Islet of Langerhans (tissue), 1 donor: Measurements from ENCODE around the gene DPP6.

ENCODE experiments used
- FAIRE-seq: peaks from one replicate; lab custom pipeline; 2011; peaks lifted over from hg19 to GRCh38; lab: Jason Lieb, UNC

The DPP6 gene

GRCh38 chr7:154882931-154883474 is 830.8 kb downstream of the DPP6 start:
- no peak for FAIRE-seq

GRCh38 chr7:154884348-154884920 is 832.2 kb downstream of the DPP6 start:
- no peak for FAIRE-seq

- no peak for FAIRE-seq
Observed at GRCh38 chr7:154886591-154886990, 834.4 kb downstream of the DPP6 start.

DNA sequence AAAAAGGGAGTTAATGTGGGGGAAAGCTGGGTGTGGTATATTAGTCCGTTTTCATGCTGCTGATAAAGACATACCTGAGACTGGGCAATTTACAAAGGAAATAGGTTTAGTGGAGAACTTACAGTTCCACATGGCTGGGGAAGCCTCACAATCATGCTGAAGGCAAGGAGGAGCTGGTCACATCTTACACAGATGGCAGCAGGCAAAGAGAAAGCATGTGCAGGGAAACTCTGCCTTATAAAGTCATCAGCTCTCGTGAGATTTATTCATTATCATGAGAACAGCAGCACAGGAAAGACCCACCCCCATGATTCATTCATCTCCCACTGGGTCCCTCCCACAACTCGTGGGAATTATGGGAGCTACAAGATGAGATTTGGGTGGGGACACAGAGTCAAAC is 836.5 kb downstream of the DPP6 start:
- FAIRE-seq, result no peak

- no peak for FAIRE-seq
Observed at GRCh38 chr7:154892459-154892858, 840.3 kb downstream of the DPP6 start.

- FAIRE-seq, result no peak
Observed at GRCh38 chr7:154896076-154896475, 843.9 kb downstream of the DPP6 start.

GRCh38 chr7:154898973-154899855 is 847.0 kb downstream of the DPP6 start:
- FAIRE-seq, result no peak

DNA sequence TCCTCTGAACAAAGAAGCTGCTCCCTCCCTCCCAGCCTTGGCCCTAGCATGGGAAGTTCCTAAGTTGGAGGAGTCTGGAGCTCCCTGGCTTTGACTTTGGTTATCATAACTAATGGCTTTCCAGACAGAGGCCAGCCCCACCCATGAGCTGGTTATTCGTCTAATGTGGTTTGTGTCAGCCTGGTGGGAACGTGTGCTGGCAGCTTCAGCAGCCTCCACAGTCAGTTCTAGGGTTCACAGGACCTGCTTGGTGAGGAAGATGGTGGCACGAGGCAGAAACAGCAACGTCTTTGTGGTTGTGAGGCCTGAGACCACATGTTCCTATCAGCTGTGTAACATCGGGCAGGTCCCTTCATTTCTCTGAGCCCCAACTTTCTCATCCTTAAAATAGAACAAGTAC is 847.7 kb downstream of the DPP6 start:
- no peak for FAIRE-seq

GRCh38 chr7:154902600-154903082 is 850.4 kb downstream of the DPP6 start:
- FAIRE-seq, result no peak

GRCh38 chr7:154903083-154903731 is 851.0 kb downstream of the DPP6 start:
- no peak for FAIRE-seq

- no peak for FAIRE-seq
Observed at GRCh38 chr7:154905146-154905545, 852.9 kb downstream of the DPP6 start.

GRCh38 chr7:154905615-154906014 is 853.4 kb downstream of the DPP6 start:
- no peak for FAIRE-seq

- no peak for FAIRE-seq
Observed at GRCh38 chr7:154906201-154906600, 854.0 kb downstream of the DPP6 start.

DNA sequence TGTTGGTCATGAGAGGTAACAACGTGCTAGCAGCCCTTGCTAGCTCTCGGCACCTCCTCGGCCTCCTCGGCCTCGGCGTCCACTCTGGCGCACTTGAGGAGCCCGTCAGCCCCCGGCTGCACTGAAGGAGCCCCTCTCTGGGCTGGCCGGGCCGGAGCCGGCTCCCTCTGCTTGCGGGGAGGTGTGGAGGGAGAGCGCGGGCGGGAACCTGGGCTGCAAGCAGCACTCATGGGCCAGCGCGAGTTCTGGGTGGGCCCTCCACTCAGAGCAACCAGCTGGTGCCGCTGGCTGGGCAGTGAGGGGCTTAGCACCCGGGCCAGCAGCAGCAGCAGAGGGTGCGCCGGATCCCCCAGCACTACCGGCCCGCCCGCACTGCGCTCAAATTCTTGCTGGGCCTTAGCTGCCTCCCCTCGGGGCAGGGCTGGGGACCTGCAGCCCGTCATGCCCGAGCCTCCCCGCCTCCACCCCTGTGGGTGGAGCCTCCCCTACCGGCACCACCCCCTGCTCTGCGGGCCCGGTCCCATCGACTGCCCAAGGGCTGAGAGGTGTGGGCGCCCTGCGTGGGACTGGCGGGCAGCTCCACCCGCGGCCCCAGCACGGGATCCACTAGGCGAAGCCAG is 854.6 kb downstream of the DPP6 start:
- no peak for FAIRE-seq

DNA sequence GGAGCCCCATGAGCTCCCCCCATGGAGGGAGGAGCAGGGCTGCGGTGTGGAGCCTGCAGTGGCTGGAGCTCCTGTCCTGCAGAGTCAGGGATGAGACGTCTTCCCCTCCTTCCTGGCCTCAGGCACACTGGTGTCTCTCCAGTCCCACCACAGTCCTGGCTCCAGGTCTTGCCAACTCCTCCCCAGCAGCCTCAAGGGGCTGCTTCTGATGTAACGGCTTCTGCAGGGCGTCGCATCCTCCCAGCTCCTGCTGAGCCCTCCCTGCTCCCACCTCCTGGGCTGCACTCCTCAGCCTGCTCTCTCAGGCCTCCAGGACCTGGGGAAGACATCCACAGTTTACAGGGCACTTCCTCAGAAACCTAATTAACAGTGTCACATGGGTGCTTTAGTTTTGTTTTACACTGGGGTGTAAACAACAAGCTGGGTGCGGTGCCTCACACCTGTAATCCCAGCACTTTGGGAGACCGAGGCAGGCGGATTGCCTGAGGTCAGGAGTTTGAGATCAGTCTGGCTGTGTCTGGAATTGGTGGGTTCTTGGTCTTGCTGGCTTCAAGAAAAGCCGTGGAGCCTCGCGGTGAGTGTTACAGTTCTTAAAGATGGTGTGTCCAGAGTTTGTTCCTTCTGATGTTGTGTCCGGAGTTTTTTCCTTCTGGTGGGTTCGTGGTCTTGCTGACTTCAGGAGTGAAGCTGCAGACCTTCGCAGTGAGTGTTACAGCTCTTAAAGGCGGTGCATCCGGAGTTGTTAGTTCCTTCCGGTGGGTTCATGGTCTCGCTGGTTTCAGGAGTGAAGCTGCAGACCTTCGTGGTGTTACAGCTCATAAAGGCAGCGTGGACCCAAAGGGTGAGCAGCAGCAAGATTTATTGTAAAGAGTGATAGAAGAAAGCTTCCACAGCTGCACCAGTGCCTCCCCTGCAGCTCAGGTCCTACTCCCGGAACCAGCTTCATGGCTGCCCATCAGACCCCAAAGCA is 855.7 kb downstream of the DPP6 start:
- FAIRE-seq, result no peak

GRCh38 chr7:154909241-154910105 is 857.3 kb downstream of the DPP6 start:
- FAIRE-seq, result no peak

- FAIRE-seq, result no peak
Observed at GRCh38 chr7:154910125-154910524, 857.9 kb downstream of the DPP6 start.

DNA sequence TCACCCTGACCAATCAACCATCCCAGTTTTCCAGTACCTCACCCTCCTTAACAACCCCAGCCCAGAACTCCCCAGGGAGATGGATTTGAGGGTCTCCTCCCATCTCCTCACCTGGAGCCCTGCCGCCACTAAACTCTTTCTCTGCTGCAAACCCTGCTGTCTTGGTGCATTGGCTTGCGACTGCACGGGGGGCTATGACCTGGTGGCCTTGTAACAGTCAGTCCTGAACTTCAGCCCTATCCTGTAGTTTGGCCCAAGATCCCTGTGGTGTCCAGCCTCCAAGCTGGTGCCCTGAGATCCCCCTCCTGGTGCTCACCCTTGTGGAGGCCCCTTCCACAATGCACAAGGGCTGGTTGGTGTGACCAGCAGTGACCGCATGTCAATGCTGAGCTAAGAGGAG is 858.8 kb downstream of the DPP6 start:
- FAIRE-seq, result no peak

DNA sequence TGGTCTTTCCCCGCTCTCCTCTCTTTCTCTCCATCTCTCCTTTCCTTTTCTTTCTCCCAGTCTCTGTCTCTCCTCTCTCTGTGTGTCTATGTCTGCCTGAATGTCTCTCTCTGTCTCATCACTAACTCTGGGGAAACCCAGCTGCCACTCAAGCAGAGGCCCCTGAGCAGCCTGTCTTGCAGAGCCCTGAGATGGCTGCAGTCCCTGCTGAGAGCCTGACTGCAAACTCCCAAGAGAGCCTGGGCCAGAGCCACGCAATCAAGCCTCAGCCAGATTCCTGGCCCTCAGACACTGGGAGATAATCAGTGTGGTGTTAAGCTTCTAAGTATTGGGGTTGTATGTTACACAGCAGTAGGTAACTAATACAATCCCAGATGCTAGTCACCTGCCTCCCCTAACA is 859.2 kb downstream of the DPP6 start:
- no peak for FAIRE-seq

DNA sequence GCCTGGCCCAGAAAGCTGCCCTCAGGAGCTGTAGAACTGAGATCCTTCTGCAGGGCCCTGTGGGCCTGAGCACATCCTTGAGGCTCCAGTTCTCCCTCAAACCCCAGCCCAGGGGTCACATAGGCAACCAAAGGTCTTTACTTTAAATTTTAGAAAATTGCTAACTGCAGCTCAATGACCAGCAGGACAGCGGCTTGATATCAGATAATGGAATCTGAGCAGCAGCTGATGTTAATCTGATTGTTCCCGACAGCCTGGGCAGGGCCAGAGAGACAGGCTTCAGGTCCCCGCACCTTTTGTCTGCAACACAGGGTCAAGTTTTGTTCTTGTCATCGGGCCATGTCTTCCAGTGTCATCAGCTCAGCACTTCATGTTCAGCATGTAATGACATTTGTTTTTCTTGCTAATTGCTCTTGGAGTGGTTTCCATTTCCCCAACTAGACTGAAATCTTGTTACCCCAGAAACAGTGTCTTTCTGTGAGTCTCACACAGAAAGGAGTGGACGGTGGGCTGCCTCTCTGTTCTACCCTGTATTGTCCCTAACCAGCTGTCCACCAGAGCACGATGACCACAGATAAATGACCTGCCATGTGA is 859.8 kb downstream of the DPP6 start:
- FAIRE-seq, result no peak
